GM21717 (cell line): Measurements from ENCODE around the gene P3H2.
"Not testable (repeated sequence)": the region's sequence is repeated elsewhere in the genome, so short reads cannot be mapped to it uniquely, and the experiment has no call there.

Experiments used
- ATAC-seq: cut with Tn5 transposase; IDR thresholded peaks from one replicate; pipeline ENCODE4 v1.9.1; 2021; ENCODE audit warnings: mild to moderate bottlenecking, moderate library complexity; ENCODE audit not compliant: unreplicated experiment

The P3H2 gene

DNA sequence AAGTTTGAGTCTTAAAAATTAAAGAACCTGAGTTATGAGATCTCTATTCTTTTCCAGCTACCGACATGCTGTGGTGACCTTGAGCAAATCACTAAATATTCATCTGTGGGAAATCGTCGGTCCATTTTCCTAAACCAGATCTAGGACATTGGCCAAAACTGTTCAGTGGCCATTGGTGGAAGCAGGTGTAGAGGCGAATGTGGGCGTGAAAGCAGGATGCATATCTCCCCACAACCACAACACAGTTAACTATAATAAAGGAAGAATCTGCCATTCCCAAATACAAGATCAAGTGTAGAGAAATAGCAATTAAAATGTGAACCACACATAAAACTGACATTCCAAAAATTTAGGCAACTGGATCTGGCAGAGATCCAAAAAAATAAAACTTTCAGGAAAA, 129.9 kb downstream of the P3H2 start:
- no peak for ATAC-seq

DNA sequence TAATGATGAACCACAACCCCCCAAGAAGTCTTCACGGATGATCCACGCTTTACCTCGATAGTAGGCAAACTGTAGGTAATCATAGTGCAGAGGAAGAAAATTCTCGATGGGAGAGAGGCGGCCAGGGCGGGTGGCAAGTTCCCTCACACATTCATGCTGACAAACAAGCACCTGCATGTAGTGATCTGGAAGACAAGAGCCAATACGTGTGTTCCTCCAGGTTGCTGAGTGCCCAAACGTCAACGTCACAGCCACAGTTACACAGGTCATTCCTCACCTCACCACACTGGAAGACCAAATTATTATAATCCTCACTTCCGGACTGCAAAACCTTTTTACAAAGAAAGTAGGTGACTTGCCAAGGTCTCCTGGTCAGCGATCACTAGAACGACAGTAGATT, 131.8 kb downstream of the P3H2 start:
- no peak for ATAC-seq

DNA sequence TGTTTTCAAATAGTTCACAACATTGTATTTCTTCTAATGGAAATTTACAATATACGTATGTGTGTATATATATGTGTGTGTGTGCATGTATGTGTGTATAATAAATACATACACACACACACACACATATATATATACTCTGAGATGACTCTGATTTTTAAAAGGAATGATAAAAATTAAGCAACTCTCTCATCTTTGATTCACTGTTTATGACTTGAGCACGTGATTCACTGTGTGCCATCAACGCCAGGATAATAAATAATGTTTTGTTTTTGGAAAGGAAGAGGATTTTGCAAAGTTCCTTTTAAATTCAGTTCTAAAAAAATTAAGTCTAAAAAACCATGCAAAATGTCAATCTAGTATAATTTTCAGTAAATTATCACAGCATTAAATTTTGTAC, 132.4 kb downstream of the P3H2 start:
- no peak for ATAC-seq

DNA sequence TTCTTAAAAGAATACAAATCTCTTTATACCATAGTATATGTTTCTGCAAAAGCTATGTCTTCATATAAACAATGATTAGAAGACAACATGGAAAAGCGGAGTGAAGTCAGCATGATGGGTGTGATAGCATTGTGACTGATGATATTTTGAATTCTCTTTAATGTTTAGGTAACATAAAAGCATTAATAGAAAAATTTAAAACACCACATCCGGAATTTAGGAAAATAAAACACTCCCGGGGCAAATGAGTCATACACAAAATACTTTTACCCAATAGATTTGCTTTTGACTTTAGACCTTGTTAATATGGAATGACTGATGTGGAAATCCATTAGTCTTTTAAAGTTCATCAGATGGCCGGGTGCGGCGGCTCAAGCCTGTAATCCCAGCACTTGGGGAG, 134.7 kb downstream of the P3H2 start:
- ATAC-seq: no peak

DNA sequence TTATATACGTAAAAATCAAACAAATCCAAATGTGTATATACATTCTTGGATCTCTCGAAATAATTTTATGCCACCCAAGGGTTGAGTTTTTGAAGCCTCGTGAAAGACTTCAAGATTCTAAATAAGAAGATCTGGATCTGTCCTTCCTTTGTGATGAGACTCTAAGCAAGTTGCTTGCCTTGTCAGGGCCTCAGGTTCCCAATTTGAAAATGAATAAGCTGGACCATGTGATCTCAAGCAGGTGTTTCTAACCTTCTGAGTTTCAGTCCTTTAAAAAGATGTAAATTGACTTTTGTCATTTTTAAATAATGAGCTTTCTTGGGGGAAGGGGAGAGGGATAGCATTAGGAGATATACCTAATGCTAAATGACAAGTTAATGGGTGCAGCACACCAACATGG, 137.1 kb downstream of the P3H2 start:
- ATAC-seq: no peak

DNA sequence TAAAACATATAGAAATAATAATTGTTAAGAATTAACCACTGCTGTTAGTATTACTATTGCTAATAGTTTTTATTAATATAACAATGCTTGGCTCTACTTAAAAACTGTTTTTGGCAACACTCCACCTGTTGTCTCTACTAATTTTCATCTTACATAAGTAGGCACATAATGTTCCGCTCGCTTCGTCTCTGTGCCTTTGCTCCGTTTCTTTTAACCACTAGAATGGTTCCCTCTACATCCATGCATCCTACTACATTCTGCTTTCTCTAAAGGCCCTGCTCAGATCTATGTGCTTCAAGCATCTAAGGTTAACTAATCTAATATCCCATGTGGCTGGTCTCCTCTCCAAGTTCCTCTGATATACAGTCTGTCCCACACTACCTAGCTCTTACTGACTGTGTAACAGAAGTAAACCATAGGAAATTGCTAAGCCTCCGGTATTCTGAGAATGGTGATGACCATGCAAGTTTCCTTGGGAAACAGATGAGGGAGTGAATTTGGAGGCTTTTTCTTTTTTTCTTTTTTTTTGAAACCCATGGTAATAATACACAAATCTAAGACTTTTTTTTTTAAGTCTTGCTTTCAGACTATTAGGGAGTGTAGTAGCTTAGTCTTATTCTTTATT, 138.3 kb downstream of the P3H2 start:
- no peak for ATAC-seq

DNA sequence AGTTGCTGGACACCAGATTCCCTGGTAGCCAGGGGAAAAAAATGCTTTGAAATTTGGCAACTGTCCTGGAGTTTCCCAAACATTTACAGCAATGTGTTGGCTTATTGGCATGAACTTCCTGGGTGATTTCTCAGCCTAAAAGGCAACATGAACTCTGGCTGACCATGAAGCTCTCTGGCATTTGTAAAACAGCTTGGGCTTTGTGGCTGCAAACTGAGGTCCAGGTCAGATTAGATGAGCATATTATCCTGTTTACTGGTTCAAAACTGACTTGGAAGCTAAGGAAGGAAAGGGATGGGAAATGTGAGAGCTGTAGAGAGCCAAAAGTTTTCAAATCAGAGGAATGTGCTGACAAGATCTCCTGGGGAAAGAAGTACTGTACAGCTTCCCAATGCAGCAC, 139.0 kb downstream of the P3H2 start:
- ATAC-seq: no peak

DNA sequence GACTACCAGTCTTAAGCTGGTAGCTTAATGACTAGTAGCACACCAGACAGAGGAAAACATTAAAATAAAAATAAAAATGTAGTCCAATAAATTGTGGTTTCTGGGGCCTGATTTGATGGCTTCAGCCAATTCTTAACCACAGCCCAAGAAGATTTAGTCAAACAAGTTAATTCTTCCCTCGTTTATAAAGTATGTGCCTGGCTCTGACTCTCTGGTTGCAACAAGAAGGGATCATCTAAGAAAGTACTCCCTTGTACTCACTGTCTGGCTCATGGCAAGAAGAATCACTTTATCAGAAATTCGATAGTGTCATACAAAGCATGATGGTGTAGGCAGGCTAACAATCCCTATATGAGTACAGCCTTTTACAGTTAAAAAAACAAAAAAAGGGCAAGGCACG, 141.9 kb downstream of the P3H2 start:
- ATAC-seq: no peak

DNA sequence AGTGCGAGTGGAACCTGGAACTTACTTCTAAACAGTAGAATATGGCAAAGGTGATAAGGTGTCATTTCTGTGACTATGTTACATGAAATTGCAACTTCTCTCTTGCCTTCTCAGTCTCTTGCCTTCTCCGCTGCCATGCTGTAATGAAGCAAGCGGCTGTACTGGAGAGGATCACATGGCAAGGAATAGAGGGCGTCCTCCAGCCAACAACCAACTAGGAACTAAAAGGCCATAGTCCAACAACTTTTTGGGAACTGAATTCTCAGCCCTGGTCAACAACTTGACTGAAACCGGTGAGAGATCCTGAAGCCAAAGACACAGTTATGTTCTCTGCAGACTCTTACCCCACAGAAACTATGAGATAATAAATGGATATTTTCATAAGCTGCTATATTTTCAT, 143.5 kb downstream of the P3H2 start:
- ATAC-seq: no peak

DNA sequence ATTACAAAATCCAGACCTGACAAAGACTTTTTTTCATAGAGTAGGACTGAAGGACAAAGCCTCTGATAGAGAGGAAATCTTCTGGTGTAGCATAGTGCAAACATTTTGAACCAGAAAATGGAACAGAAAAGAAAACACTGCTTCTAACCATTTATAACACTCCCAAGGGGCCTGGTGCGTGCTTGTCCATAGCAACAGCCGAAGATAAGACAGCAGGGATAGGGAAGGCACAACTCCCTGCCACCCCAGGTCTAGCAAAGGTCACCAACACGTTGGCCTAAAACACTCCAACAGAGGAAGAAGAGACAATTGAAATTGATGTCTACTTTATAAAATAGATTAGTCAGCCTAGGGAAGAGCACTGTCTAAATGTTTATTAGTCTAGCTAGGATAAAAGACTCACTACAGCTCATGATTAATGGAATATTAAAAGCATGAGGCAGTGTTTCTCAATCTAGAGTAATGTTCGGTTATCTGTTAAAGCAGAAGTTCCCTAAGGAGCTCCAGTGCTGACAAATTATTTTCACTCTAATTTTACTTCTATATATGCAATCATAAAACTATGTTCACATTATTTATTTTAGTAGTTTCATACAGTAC, 145.2 kb downstream of the P3H2 start:
- no peak for ATAC-seq

GRCh38 chr3:189974359-189974758, 146.3 kb downstream of the P3H2 start:
- no peak for ATAC-seq

DNA sequence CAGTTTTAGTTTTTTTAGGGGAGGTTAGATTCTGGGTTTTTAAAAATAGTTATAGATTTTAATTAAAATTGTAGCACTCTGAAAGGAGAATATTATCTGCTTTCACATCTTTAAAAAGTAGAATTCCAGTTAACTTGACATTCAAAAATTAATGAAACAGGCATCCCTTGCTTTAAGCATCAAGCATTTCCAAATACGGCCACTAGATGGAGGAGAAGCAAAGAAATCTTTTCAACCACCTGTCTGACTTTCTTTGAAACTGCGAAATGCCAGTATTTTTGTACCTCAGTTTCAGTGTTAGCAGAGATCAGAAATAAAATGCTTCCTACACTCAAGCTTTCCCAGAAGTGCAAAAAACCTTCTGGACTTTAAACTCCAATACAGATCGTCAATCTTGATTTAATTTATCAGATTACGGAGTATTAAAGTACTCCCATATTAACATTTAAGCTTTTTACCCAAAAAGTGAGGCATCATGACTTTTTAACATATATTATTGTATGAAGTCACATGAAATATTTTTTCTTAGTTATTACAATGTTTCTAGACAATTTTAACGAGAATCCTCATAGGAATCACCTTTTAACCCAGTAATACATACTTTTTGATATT, 153.3 kb downstream of the P3H2 start:
- peak; percentile 90 for ATAC-seq

GRCh38 chr3:189966843-189967242, 153.9 kb downstream of the P3H2 start:
- peak; percentile 93 for ATAC-seq

DNA sequence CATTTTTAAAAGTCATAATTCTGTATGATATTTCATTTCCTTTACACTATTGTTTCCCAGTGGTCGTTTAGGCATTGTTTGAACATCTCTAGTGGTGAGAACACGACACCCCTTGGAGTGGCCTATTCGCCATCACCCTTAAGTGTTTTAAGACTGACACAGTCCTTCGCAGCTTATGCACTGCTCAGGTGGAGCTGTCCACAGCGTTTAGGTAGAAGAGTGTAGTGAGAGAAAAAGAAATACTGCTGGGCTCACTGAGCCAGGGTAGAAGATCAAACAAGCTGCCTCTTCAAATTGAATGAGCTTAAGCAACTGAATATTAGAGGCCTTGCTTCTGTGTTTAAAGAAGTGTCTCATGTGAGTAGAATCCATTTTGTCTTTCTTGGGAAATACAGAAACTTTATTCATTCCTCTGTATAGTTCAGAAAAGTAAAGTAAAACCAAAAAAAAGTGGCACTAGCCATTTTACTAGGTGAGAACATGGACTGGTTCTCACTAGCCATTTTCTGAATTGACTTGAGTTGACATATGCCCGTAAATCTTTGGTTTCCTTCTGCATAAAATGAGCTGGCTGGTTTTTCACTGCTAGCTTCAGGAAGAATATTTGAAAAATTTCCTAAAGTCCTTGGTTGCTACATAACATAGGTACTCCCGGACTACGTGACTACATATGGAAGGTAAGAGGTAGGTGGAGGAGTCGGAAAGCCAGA, 155.9 kb downstream of the P3H2 start:
- ATAC-seq: no peak

DNA sequence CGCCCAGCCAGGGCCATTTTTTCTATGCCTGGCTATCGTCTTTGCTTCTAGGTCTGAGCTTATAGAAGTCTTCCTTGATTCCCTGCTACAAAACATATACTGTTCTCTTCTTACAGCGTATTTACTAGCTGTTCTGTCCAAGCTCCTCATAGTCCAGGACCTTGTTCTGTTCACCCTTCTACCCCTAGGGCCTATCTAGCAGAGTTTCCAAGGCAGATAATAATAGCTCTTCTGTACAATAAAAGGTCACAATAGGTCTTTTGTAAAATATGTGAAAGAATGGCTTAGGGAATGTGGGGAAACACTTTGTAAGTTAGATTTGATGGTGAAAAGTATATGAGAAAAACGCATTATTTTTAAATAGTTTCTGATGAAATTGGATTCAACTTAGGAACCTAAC, 158.2 kb downstream of the P3H2 start:
- no peak for ATAC-seq

DNA sequence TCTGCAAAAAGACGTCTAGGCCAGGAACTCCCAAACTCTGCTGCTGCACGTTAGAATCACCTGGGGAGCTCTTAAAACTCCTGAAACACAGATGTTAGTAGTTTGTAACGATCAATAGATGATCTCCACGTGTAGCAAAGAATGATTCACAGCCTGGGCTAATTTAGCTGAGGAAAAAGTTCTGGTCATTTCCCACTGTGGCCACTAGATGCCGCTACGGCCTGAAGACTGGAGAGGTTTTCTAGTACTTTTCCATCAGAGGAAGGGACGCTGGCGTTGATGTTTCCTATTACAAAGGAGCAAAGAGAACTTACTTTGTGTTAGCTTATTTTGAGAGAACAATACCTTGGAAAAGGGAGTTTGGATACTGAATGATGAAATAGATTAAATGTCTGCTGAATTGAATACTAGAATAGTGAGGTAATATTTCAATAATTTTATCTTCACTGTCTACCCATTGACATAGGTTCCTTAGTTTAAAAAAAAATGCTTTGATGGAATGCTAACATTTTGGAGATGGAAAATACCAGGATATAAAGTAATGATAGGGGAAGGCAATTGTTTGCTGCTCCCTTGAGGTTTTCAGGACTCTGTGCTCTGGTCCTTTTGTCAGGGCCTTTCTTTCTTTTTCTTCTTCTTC, 159.1 kb downstream of the P3H2 start:
- peak; percentile 92 for ATAC-seq

GRCh38 chr3:189961086-189961485, 159.6 kb downstream of the P3H2 start:
- ATAC-seq: not testable (repeated sequence)

DNA sequence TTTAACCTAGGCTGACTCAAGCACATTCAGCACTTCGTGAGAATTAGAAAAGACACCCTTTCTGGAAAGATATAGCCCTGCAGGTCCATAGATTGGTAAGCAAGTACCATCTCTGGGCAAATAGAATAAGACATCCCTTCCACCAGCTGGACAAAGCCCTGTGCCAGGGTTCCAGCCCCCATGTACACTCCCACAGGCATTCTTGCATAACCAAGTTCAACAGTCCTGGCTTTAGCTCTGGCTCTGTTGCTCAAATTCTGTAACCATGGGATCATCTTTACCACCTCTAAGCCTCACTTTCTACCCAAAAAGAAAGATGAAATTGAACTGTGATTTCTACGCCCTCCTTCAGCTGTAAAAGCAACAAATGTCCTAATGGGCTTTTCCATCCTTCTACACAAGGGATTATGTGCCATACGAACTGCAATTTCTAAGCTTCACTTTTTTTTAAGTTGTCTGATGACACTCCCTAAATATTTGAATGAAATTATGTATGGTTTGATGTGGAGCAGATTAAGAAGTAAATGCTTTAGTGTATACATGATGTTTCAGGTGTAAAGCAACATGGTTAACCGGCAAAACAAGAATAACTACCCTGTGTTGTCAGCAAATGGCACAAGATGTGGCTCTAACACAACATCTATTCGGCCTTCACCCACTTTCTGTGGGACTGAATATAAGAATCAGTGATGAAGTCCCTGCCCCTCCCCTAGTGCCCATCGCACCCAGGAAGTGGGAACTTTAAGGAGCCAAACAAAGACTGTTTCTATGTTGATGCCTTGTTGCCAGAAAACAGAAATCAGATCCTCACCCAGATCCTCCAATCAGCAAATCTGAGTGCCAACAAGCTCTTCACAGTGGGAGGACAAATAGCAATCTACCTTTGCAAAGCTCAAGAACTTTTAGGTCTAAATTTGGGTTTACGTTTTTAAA, 165.7 kb downstream of the P3H2 start:
- ATAC-seq: no peak

DNA sequence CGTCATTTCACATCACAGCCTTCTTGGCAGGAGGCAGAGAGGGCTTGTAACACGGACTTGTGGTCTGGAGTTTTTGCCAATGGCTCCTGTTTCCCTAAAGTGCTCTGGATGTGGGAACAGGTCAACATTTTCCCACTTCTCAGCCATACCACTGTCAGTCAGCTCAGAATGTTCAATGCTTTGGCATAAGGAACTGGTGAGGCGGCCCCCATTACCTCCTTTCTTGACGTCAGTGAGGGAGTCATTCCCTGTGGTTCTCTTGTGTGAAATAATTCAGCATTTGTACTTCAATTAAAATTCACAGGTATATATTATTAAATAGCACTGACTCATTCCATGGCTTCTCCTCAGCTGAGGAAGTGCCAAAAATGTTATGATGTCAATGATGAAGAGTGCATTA, 167.1 kb downstream of the P3H2 start:
- no peak for ATAC-seq

GRCh38 chr3:189952272-189952671, 168.4 kb downstream of the P3H2 start:
- no peak for ATAC-seq

- no peak for ATAC-seq
Observed at GRCh38 chr3:189950258-189950657, 170.4 kb downstream of the P3H2 start.
